ENCODE results near the gene PRKCA. TPM values are rescaled to one million over a fixed set of nuclear protein-coding genes. Genes with fewer than 3 reads are reported as not detected.

The PRKCA gene
- total RNA-seq, 2 donors from 2014 or later, result 8.3 to 26.5 TPM

DNA sequence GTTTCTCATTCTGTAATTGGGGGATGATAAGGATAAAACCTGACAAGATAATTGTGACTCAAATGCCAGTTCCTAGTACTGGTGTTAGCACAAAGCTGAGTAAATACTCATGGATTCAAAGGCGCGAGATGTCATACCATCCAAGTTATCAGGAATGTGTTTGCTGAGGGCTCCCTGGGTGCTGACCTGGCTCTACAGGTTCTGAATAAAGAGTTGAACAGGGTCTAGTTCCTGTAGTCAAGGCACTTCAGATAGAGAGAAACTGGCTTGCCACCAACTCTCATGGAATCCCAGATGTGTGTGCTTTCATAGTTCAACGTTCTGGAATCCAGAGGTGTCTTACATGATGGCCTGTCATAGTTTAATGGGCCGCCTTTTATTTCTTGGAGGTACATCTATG is 141.6 kb downstream of the PRKCA start:
- DNase-seq (ENCODE audit: low spot score), result no peak
- WGBS, result 69% methylated on average over 4 of the region's 4 CpGs
- no peaks in the 10 kb centered on the region for H3K9me3 ChIP-seq
- no peak overlapping the region for H3K4me3 ChIP-seq
- TF ChIP-seq, protein P1, sequence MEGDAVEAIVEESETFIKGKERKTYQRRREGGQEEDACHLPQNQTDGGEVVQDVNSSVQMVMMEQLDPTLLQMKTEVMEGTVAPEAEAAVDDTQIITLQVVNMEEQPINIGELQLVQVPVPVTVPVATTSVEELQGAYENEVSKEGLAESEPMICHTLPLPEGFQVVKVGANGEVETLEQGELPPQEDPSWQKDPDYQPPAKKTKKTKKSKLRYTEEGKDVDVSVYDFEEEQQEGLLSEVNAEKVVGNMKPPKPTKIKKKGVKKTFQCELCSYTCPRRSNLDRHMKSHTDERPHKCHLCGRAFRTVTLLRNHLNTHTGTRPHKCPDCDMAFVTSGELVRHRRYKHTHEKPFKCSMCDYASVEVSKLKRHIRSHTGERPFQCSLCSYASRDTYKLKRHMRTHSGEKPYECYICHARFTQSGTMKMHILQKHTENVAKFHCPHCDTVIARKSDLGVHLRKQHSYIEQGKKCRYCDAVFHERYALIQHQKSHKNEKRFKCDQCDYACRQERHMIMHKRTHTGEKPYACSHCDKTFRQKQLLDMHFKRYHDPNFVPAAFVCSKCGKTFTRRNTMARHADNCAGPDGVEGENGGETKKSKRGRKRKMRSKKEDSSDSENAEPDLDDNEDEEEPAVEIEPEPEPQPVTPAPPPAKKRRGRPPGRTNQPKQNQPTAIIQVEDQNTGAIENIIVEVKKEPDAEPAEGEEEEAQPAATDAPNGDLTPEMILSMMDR (IDR thresholded peaks at IDR 0.05), result no peak
- TF ChIP-seq POLR2A (IDR thresholded peaks at IDR 0.05) (no peak), POLR2AphosphoS5 (IDR thresholded peaks at IDR 0.05) (no peak)
- no peak overlapping the region for H3K27ac ChIP-seq
- H3K36me3 ChIP-seq, result no peaks in the 10 kb centered on the region
- H3K27me3 ChIP-seq (replicated peaks; ENCODE audit: insufficient read depth), result no peaks in the 10 kb centered on the region
- intact Hi-C loops (cut with DNase I), result no loop called here
- no peaks in the 10 kb centered on the region for H3K4me1 ChIP-seq (replicated peaks)

DNA sequence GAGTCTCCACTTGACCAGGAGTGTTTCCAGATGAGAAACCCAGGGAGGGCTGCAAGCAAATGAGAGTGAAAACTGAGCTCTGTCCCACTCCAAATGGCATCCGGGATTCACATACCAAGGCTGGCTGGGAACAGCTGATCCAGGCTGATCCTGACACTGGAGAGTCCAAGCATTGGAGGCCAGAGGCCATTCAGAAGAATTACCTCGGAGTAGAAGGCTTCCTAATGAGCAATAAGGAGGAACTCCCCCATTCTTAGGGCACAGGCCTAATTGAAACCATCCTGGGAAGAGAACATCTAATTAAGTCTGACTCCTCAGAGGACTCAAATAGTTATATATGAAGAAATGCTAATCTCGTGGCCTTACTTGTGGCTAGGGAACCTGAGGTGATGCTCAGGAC is 142.8 kb downstream of the PRKCA start:
- TF ChIP-seq, protein P1 (IDR thresholded peaks at IDR 0.05), result no peak
- TF ChIP-seq POLR2A (IDR thresholded peaks at IDR 0.05) (no peak), POLR2AphosphoS5 (IDR thresholded peaks at IDR 0.05) (no peak)
- no peaks in the 10 kb centered on the region for H3K9me3 ChIP-seq
- DNase-seq (ENCODE audit: low spot score), result no peak
- H3K4me3 ChIP-seq, result no peak overlapping the region
- intact Hi-C loops (cut with DNase I), result no loop called here
- no peak overlapping the region for H3K27ac ChIP-seq
- WGBS, result 89% methylated on average over 3 of the region's 3 CpGs
- no peaks in the 10 kb centered on the region for H3K4me1 ChIP-seq (replicated peaks)
- H3K27me3 ChIP-seq (replicated peaks; ENCODE audit: insufficient read depth), result no peaks in the 10 kb centered on the region
- no peaks in the 10 kb centered on the region for H3K36me3 ChIP-seq

DNA sequence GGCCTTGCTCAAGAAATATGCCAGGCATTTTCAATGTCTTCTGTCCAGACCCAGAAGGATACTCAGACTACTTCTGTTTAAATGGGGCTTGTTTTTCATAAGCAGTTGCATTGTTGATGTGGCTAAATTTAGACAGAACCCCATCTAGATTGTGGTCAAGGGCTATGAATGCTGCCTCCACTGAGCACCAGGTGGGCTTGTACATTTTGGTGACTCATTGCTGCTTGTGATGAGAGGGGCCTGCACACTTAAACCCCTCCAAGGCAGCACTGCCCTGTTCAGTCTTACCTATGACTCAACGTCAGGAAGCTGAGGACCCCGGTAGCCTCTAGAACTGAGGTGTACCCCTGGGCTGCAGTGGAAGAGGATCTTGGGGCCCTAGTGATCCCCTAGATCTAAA is 144.0 kb downstream of the PRKCA start:
- DNase-seq (ENCODE audit: low spot score), result no peak
- H3K27me3 ChIP-seq (replicated peaks; ENCODE audit: insufficient read depth), result no peaks in the 10 kb centered on the region
- H3K27ac ChIP-seq, result no peak overlapping the region
- no peaks in the 10 kb centered on the region for H3K4me1 ChIP-seq (replicated peaks)
- intact Hi-C loops (cut with DNase I), result no loop called here
- H3K9me3 ChIP-seq, result no peaks in the 10 kb centered on the region
- 95% methylated on average over 2 of the region's 2 CpGs for WGBS
- no peak overlapping the region for H3K4me3 ChIP-seq
- no peaks in the 10 kb centered on the region for H3K36me3 ChIP-seq
- TF ChIP-seq POLR2AphosphoS5 (IDR thresholded peaks at IDR 0.05), result no peak
- TF ChIP-seq POLR2A (IDR thresholded peaks at IDR 0.05), result no peak
- TF ChIP-seq, protein P1 (IDR thresholded peaks at IDR 0.05), result no peak

DNA sequence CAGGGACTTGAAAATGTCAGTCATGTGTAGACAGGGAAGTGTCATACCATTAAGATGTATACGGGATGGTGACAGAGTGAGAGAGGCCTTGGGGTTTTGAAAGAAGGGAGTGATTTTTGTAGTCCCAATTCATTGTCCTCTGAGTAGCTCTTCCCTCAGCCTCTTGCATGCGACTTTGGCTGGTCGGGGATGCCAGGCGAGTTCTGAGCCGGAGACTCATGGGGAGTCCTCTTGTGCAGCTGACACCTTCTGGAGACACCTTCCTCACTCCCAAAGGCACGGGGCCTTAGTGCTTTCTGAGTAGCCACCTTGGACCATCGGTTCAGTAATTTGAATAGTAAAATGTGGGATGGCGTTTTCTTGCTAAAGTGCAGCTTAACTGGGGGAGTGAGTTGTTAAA is 144.7 kb downstream of the PRKCA start:
- H3K27ac ChIP-seq, result no peak overlapping the region
- TF ChIP-seq POLR2AphosphoS5 (IDR thresholded peaks at IDR 0.05) (no peak), POLR2A (IDR thresholded peaks at IDR 0.05) (no peak)
- TF ChIP-seq, protein P1 (IDR thresholded peaks at IDR 0.05), result no peak
- H3K4me3 ChIP-seq, result no peak overlapping the region
- intact Hi-C loops (cut with DNase I), result no loop called here
- no peaks in the 10 kb centered on the region for H3K9me3 ChIP-seq
- no peaks in the 10 kb centered on the region for H3K4me1 ChIP-seq (replicated peaks)
- H3K27me3 ChIP-seq (replicated peaks; ENCODE audit: insufficient read depth), result no peaks in the 10 kb centered on the region
- no peaks in the 10 kb centered on the region for H3K36me3 ChIP-seq
- no peak for DNase-seq (ENCODE audit: low spot score)
- 95% methylated on average over 8 of the region's 8 CpGs for WGBS

DNA sequence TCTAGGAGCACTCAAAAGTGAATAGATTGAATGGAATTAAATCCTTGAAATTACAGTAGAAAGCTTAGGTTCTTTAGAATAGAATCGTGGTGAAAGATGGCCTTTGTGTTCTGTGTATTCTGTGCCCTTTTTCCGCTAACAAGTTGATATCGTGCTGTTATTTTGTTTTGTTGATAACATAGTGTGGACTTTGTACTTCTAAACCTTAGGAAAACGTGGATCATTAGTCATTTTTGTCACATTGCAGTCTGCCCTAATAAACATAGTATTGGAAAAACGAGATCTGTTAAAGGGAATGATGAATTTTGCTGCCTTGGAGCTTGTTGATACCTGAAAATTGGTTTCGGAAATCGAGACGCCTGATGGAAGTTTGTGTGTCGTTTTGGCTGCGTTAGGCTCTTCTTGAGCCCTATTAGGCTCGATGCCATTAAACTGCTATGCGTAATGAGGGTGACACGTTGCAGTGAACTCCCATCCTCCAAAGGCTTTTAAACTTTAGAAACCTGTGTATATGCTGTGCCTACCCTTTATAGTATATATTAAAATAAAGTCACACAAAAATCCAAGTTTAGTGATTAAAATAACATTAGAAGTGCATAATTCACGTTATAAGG is 145.7 kb downstream of the PRKCA start:
- intact Hi-C loops (cut with DNase I), result no loop called here
- Histone ChIP-seq H3K4me3 (no peak overlapping the region), H3K36me3 (no peaks in the 10 kb centered on the region), H3K4me1 (replicated peaks) (no peaks in the 10 kb centered on the region), H3K27me3 (replicated peaks; ENCODE audit: insufficient read depth) (no peaks in the 10 kb centered on the region), H3K27ac (no peak overlapping the region), H3K9me3 (no peaks in the 10 kb centered on the region)
- DNase-seq (ENCODE audit: low spot score), result no peak
- WGBS, result 85% methylated on average over 14 of the region's 14 CpGs
- no peak for TF ChIP-seq POLR2AphosphoS5 (IDR thresholded peaks at IDR 0.05)
- TF ChIP-seq, protein P1 (IDR thresholded peaks at IDR 0.05), result no peak
- TF ChIP-seq POLR2A (IDR thresholded peaks at IDR 0.05), result no peak

Measured in prostate gland (tissue), 2 donors.